Choroid plexus epithelial cell (primary cell): ENCODE measurements around the gene SMOC2.

Source experiments
- DNase-seq: peaks from one replicate; pipeline ENCODE4 v3.0.0-alpha.2; 2010; ENCODE audit warnings: low read depth
- H3K4me3 ChIP-seq: 2 replicates; pipeline ENCODE4 v1.5.1; 2011; ENCODE audit warnings: low read depth, mild to moderate bottlenecking, control low read depth, low read length, moderate library complexity
- TF ChIP-seq, protein P1 (sequence below): conservative IDR thresholded peaks from 2 replicates; pipeline ENCODE4 v1.5.1; 2011; ENCODE audit warnings: low read depth, mild to moderate bottlenecking, control low read depth, inconsistent platforms, low read length, moderate library complexity

Gene SMOC2

DNA sequence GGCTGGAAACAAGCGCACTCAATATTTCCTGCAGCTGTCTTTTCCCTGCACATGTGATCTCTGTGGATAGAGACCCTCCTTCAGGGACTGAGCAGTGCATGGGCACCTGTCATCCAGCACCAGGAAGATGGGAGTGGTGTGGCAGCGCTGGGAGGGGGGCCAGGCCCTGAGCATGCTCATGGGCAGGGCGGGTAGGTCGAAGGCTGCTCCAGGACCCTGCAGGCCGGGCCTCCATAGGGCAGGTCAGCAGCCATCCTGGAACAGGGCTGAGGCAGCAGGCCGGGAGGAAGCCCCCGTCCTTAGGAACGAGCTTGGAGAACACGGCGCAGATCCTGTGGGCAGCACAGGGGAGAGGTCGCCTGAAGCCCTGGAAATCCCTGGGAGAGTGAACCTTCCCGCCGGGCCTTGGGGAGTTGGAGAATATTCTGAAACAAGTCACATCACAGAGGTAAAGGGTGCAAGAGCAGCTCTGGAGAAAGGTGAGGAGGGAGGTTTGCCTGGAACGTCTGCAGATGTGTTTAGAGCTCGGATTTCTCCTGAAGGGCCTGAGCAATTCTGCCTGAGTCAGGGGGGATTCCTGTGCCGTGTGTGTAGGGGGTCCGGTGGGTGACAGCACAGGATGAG is 133.2 kb downstream of the SMOC2 start:
- TF ChIP-seq, protein P1, sequence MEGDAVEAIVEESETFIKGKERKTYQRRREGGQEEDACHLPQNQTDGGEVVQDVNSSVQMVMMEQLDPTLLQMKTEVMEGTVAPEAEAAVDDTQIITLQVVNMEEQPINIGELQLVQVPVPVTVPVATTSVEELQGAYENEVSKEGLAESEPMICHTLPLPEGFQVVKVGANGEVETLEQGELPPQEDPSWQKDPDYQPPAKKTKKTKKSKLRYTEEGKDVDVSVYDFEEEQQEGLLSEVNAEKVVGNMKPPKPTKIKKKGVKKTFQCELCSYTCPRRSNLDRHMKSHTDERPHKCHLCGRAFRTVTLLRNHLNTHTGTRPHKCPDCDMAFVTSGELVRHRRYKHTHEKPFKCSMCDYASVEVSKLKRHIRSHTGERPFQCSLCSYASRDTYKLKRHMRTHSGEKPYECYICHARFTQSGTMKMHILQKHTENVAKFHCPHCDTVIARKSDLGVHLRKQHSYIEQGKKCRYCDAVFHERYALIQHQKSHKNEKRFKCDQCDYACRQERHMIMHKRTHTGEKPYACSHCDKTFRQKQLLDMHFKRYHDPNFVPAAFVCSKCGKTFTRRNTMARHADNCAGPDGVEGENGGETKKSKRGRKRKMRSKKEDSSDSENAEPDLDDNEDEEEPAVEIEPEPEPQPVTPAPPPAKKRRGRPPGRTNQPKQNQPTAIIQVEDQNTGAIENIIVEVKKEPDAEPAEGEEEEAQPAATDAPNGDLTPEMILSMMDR, result no peak
- DNase-seq, result no peak
- no peak overlapping the region for H3K4me3 ChIP-seq

DNA sequence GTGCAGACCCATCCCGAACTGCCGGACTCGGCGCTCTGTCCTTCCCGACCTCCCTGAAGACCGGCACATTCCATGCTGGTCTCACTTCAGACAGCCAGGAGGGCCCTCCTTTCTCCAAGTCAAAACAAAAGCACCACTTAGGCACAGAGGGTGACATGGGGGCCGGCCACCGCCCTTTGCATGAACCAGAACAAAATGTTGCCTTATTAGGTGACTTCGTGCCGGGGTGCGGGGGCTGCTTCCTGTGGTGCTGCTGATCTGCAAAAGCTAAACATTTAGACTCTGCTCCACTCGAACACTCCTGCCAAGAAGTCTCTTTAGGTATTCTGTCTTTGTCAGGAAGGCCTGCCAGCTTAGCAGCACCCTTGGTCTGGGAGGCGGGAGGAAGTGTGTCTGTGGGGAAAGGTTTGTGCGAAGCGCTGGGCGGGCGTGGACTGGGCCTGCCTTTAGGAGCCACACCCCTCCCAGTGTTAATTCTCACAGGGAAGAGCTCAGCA is 133.8 kb downstream of the SMOC2 start:
- H3K4me3 ChIP-seq, result no peak overlapping the region
- TF ChIP-seq, protein P1, result no peak
- DNase-seq, result no peak

DNA sequence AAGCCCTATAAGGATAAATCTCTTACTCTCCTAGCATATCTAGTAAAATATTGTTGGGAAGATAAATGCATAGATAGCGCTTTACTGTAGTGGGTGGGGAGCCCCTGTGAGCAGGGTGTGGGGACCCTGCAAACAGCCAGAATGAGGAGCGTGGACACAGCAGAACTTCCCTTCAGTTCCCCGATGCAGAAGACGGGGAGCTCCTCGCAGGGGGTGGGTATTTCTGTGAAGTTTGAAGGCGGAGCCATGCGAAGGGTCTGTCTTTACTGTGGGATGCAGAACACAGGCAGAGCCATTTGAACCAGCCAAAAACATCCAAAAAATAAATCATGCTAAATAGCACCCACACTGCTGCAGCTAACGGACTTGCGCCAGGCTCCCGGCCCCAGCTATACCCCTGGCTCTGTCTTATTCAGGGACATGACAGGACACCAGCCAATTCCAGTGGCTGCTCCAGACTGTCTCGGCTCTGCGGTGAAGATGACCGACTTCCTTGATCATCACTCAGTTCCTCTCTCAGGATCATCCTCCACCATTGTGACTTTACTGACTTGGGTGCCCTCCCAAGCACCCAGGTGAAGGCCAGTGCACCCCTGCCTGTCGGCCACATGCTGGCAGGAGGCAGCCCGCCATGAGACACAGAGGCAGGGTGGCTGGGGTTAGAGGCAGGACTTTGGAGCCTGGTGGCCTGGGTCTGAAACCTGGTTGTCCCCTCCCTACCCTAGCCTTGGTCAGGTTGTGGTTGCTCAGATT is 134.5 kb downstream of the SMOC2 start:
- TF ChIP-seq, protein P1, result no peak
- no peak overlapping the region for H3K4me3 ChIP-seq
- DNase-seq, result no peak

DNA sequence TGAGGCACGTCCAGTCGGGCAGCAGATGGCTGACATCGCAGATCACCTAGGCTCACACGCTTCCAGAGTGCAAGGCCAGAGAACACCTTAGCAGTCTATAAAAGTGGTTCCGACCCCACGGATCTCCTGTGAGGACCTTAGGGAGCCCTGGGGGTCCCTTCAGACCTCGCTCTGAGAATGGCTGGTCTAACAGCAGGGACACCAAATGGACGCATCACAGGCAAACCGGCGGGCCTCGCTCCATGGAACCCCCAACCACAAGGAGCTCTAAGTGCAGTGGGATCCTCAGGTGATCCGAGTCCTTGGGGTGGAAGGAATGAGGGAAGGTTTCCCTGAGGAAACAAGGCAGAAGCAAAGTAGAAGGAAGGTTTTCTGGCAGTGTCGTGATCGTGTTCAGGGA is 135.4 kb downstream of the SMOC2 start:
- H3K4me3 ChIP-seq, result no peak overlapping the region
- DNase-seq, result no peak
- TF ChIP-seq, protein P1, result no peak

- no peak overlapping the region for H3K4me3 ChIP-seq
- TF ChIP-seq, protein P1, result no peak
- DNase-seq, result no peak
Measured at GRCh38 chr6:168577496-168577895, 136.5 kb downstream of the SMOC2 start.

- H3K4me3 ChIP-seq, result no peak overlapping the region
- TF ChIP-seq, protein P1, result no peak
- DNase-seq, result no peak
Measured at GRCh38 chr6:168578036-168578435, 137.1 kb downstream of the SMOC2 start.
